Cardiac fibroblast (primary cell): ENCODE measurements around the gene CUEDC1.

Experiments used
- DNase-seq, 2 donors: peaks; one replicate each; pipeline versions ENCODE4 v3.0.0 to v3.0.0-alpha.2; 2010; ENCODE audit warnings: low read depth in 2 of 2
- H3K4me3 ChIP-seq, 2 donors: replicated peaks in 1 of 2; 1 replicate in 1 of 2; 2 replicates in 1 of 2; pipeline ENCODE4 v1.5.1; 2011; ENCODE audit warnings: low read depth in 2 of 2, low read length in 2 of 2, mild to moderate bottlenecking in 2 of 2, moderate library complexity in 1 of 2
- CTCF ChIP-seq: IDR thresholded peaks from one replicate; pipeline ENCODE4 v1.5.1; 2011; ENCODE audit warnings: low read depth, mild to moderate bottlenecking, low read length, inconsistent platforms

Gene CUEDC1

GRCh38 chr17:57889252-57889651 lies 66.0 kb downstream of the CUEDC1 start:
- no peak overlapping the region for H3K4me3 ChIP-seq
- no peak for DNase-seq
- TF ChIP-seq CTCF, result no peak

- no peak overlapping the region for H3K4me3 ChIP-seq
- no peak for DNase-seq
- no peak for TF ChIP-seq CTCF
These were observed 66.6 kb downstream of the CUEDC1 start for GRCh38 chr17:57888311-57889216.

- no peak for TF ChIP-seq CTCF
- no peak for DNase-seq
- no peak overlapping the region for H3K4me3 ChIP-seq
These were observed 68.1 kb downstream of the CUEDC1 start for GRCh38 chr17:57887161-57887560.

GRCh38 chr17:57886020-57886419 lies 69.2 kb downstream of the CUEDC1 start:
- DNase-seq, result no peak
- TF ChIP-seq CTCF, result no peak
- H3K4me3 ChIP-seq, result no peak overlapping the region

GRCh38 chr17:57885148-57885915 lies 69.9 kb downstream of the CUEDC1 start:
- H3K4me3 ChIP-seq, result no peak overlapping the region
- TF ChIP-seq CTCF, result no peak
- DNase-seq, result no peak

GRCh38 chr17:57881783-57882351 lies 73.3 kb downstream of the CUEDC1 start:
- no peak for DNase-seq
- H3K4me3 ChIP-seq, result no peak overlapping the region
- TF ChIP-seq CTCF, result no peak
